Stimulated activated CD8-positive, alpha-beta memory T cell treated with anti-CD3 and anti-CD28 coated beads, Interleukin-12 subunit alpha, Interleukin-12 subunit beta, amount 100 ng/mL, for 24 hours (primary cell): ENCODE measurements around the gene ANKRD13D.
"Not testable (repeated sequence)": the region's sequence is repeated elsewhere in the genome, so short reads cannot be mapped to it uniquely, and the experiment has no call there.

Experiments
- DNase-seq: peaks from one replicate; pipeline ENCODE4 v3.0.0-alpha.2; 2020; ENCODE audit errors: extremely low read depth

The ANKRD13D gene

GRCh38 chr11:67317205-67317887 is 28.2 kb downstream of the ANKRD13D start:
- peak; percentile 93 for DNase-seq

DNA sequence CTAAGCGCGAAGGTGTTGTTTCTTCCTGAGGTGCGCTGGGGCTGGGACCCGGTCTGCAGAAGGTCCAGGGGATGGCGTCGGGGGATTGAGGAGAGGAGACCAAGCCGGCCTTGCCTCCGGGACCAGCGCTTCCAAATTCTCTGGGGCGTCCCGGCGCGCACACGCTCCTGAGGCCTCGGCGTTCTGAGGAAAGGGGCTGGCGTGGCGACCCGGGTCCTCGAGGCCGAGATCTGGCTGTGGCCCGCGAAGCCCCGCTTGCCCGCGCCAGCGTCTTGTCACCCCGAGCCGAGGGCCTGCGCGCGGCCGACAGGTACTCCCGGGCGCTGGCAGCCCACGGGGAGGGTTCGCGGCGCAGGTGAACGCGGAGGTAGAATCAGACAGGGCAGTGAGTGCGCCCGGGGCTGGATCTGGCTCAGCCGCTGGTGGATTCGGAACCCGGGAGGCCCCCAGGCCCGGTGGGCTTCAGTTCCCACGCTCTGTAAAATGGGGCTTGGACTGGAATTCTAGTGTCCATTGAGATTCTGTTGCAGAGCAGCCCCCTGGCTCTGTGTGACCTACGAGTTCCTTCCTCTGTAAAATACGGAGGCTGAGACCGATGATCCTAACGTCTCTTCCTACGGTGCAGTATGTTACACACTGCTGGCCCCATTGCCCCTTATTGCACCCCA is 28.9 kb downstream of the ANKRD13D start:
- no peak for DNase-seq

GRCh38 chr11:67318876-67319275 is 29.8 kb downstream of the ANKRD13D start:
- DNase-seq = not testable (repeated sequence)

DNA sequence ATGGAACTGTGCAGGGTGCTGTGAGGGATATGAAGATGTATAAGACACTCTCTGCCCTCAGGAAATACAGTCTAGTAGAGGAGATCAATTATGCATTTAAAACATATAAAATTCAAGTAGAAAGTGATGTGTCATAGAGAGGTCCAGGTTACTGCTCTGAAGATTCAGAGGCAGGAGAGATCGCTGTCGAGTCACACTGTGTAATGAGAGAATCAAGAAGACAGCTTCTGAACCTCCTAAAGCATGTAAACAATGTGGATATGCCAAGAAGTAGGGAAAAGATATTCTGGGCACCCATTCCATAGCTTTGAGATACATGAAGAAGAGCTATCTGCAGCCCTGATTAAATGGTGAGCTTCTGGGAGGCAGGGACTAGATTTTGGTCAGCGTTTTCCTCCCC is 30.9 kb downstream of the ANKRD13D start:
- DNase-seq = no peak

- no peak for DNase-seq
These were observed 31.6 kb downstream of the ANKRD13D start for GRCh38 chr11:67320691-67321090.

DNA sequence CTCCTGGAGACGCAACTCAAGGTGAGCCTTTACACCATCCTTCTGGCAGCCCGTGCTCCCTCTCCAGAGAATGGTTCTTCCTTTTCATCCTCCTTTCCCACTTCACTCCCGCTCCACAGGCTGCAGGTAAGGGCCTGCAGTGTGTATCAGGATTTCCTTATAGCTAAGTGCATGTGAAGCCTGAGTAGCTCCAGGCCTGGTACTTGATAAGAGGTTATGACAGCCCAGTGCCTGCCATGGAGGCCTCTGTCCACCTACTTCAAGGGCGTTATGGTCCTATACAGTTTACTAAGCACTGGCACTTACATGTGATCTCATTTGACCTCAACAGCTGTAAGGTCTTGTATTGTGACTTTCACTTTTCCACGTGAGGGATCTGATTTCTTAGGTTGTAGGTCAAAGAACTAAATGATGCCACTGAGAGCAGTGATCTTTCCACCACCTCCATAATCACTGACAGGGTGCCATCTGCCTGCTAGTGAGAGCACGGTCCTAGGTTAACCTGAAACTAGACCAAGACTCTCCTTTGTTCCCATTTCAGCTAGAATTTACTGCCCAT is 32.3 kb downstream of the ANKRD13D start:
- DNase-seq = no peak

DNA sequence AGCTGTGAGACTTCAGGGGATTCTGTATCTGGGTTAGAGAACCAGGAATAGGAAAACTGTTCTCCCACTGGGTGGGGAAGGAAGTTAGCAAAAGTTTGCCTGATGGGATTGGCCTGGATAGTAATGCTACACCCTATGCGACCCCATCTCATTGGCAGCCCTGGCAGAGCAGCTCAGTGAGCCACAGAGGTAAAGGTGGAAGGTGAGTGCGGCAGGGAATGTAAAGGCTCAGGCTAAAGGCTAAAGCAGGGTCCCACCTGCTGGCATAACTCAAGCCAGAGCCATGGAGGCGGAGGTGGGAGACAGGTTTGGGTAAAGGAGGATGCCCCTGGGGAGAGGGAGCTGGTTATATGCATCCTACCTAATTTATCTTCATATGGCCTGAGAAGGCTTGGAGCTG is 32.9 kb downstream of the ANKRD13D start:
- no peak for DNase-seq

GRCh38 chr11:67323526-67323925 is 34.4 kb downstream of the ANKRD13D start:
- DNase-seq = no peak

DNA sequence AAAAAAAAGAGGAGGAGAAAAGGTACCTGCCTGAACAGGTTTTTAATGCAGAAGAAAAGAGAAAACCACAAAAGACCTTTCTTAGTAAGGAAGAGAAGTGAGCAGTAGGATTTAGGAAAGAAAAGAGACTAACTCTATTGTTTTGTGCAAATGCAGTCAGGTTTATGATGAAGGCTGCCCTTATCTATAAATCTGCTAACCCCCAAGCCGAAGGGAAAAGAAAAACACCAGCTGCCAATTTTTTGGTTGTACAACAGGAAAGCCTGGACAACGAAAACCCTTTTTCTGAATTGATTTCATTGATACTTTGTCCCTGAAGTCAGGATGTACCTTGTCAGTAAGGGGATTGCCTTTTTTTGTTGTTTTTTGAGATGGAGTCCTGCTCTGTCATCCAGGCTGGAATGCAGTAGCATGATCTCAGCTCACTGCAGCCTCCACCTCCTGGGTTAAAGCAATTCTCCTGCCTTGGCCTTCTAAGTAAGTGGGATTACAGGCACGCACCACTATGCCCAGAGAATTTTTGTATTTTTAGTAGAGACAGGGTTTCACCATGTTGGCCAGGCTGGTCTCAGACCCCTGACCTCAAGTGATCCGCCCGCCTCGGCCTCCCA is 43.1 kb downstream of the ANKRD13D start:
- DNase-seq = no peak

GRCh38 chr11:67337257-67337656 is 48.2 kb downstream of the ANKRD13D start:
- no peak for DNase-seq

GRCh38 chr11:67344264-67344663 is 55.2 kb downstream of the ANKRD13D start:
- no peak for DNase-seq

DNA sequence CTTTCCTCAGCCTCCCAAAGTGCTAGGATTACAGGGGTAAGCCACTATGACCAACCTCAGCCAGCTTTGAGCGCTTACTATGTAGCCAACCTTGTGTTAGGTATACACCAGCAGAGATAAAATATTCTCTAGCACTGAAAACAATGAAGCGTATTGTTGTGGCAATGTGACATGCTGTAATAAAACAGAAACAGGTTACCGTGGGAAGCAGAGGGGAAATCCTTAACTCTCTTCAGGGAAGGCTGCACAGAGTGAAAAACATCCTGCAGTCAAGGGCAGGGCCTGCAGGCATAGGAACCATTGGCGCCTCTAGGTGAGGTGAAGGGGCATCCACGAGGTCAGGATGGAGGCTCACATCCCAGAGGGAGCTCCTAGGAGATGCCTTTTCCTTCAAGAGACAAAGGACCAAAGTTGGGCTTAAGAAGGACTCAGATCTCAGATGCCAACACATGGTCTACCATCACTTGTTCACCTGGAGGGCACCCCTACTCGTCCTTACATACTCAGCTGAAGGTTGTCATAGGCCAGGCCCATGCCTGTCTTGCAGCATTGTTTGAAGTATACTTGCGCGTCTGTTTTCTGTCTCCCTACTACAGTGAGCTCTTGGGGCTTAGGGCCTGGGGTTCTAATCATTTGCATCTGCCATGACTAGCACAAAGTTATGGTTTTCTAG is 56.3 kb downstream of the ANKRD13D start:
- DNase-seq = no peak

GRCh38 chr11:67345920-67346819 is 57.1 kb downstream of the ANKRD13D start:
- DNase-seq = no peak

DNA sequence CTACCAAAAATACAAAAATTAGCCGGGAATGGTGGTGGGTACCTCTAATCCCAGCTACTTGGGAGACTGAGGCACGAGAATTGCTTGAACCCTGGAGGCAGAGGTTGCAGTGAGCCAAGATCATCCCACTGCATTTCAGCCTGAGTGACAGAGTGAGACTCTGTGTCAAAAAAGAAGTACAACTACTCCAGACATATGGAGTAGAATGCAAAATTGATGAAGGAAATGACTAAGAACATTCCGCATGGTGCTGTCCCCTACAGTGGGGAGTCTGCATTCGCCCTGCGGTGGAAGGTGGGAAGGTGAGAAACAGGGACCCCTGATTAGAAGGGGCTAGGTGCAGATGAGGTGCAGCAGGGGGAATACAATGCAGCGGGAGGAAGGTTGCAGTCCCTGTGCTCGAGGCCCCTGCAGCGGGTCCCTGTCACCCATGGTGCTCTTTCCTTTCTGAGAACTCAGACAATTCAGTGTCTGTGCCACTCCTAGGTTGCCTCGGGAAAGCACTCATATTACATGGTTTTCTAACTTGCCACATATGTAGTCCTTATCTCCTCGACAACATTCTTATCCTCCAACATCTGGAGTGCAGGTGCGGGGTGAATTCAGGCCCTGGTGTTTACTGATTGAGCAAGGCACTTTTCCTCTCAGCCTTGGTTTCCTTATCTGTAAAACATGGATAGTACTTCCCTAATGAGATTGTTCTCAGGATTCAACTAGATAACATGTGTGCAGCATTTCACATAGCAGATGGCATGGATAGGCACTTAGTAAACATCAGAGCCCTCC is 59.1 kb downstream of the ANKRD13D start:
- DNase-seq = no peak

DNA sequence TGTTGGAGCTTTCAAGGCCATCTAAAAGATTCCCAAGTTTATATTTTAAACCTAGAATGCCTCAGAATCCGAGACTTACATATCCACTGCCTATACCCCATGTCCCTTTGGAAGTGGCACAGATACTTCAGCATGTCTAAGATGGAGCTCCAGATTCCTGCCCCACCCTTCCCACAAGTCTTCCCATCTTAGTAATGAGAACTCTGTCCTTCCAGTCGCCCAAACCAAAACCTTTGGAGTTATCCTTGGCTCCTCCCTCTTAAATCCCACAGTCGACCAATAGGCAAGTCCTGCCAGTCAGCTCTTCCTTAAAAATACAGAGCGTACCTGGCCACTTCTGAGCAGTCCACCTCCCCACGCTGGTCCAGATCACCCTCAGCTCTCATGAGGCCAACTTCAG is 59.9 kb downstream of the ANKRD13D start:
- DNase-seq = no peak

DNA sequence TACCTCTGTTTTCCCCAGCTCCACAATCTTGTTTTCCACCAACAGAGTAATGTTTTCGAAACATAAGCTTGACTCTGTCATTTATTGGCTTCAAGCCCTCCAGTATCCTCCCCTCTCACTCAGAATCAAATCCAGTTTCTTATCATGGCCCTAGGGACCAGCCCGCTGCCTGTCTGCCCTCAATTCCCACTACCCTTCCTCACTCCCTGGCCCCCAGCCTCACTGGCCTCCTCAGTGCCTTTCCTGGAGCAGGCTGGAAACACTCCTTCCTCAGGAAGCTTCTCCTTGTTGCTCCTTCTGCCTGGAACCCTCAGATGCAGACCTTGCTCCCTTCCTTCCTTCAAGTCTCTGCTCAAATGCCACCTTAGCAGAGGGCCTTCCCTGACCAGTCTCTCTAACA is 60.4 kb downstream of the ANKRD13D start:
- DNase-seq = no peak

DNA sequence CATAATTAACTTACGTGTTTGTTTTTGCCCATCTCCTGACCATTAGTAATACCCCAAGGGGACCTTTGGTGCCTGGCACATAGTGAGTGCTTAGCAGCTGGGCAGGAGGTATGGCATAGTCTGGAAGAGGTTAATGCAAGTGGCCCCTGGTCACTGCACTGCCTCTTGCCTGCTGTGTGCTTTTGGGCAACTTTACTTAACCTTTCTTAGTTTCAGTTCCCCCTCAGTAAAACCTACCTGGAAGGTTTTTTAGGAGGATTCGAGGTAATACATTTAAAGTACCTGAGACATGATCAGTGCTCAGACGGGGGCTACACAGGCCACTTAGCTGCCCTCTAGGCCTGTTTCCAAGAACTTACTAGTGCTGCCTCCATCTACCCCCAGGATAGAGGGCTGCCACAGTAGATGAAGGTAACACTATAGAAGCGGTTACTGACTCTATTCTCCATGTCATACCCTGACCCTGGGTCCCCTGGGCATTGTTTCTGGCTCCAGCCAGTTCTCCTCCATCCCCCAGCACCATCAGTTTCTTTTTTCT is 60.9 kb downstream of the ANKRD13D start:
- DNase-seq = no peak

GRCh38 chr11:67351275-67352005 is 62.3 kb downstream of the ANKRD13D start:
- no peak for DNase-seq
